Measurements from ENCODE around the gene PITPNC1.

DNA sequence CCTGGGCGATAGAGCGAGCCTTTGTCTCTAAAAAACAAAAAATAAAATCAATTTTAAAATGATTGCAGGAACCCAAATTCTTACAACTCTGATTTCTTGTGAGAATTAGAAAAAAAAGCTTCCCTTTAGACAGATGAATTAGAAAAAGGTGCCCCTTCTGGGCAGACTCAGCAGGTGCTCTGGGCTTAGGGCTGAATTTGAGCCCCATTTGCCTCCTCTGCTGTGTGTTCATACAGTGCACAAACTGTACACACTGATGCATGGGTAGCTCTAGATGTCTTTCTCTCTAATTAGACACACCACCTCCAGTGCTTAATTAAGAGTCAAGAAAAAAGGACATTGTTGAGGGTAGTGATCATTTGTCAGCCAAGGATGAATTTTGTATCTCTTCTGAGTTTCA lies 302.1 kb downstream of the PITPNC1 start:
- TF ChIP-seq, protein P1, sequence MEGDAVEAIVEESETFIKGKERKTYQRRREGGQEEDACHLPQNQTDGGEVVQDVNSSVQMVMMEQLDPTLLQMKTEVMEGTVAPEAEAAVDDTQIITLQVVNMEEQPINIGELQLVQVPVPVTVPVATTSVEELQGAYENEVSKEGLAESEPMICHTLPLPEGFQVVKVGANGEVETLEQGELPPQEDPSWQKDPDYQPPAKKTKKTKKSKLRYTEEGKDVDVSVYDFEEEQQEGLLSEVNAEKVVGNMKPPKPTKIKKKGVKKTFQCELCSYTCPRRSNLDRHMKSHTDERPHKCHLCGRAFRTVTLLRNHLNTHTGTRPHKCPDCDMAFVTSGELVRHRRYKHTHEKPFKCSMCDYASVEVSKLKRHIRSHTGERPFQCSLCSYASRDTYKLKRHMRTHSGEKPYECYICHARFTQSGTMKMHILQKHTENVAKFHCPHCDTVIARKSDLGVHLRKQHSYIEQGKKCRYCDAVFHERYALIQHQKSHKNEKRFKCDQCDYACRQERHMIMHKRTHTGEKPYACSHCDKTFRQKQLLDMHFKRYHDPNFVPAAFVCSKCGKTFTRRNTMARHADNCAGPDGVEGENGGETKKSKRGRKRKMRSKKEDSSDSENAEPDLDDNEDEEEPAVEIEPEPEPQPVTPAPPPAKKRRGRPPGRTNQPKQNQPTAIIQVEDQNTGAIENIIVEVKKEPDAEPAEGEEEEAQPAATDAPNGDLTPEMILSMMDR (IDR thresholded peaks at IDR 0.05): no peak
- no peak for TF ChIP-seq ZFX (IDR thresholded peaks at IDR 0.05; ENCODE audit: borderline replicate concordance)
